Neural cell (in vitro differentiated cells): ENCODE data around the gene FGD5. TPM values are rescaled to one million over a fixed set of nuclear protein-coding genes. Genes with fewer than 3 reads are reported as not detected.

Experiments
- H2AFZ ChIP-seq: fragments of 200-600, 300-800 bp; sonication (generic), shearing (Covaris generic); 2 replicates; pipeline ENCODE4 v1.6.0; 2014; ENCODE audit warnings: low read depth, mild to moderate bottlenecking, antibody characterized with exemption, low read length, moderate library complexity
- H3F3A ChIP-seq: fragments of 200-600 bp; shearing (Covaris generic); 2 replicates; pipeline ENCODE4 v1.6.1; 2016; ENCODE audit warnings: mild to moderate bottlenecking, moderate library complexity, mixed read lengths, antibody characterized with exemption, low read length; ENCODE audit not compliant: insufficient read depth, poor library complexity, severe bottlenecking
- H3K27ac ChIP-seq: fragments of 200-600, 300-800 bp; sonication (generic), shearing (Covaris generic); 2 replicates; pipeline ENCODE4 v1.5.1; 2014; ENCODE audit warnings: mild to moderate bottlenecking, low read length, moderate library complexity
- H3K27me3 ChIP-seq: fragments of 300-800, 200-600 bp; sonication (generic), shearing (Covaris generic); 2 replicates; pipeline ENCODE4 v1.6.0; 2014; ENCODE audit warnings: mild to moderate bottlenecking, low read depth, low read length, moderate library complexity; ENCODE audit not compliant: insufficient read depth
- H3K36me3 ChIP-seq: fragments of 300-800, 200-600 bp; sonication (generic), shearing (Covaris generic); 2 replicates; pipeline ENCODE4 v1.5.1; 2014; ENCODE audit warnings: mild to moderate bottlenecking, antibody characterized with exemption, low read length, moderate library complexity; ENCODE audit not compliant: insufficient read depth
- H3K4me2 ChIP-seq: fragments of 300-800, 200-600 bp; sonication (generic), shearing (Covaris generic); 2 replicates; pipeline ENCODE4 v1.6.0; 2014; ENCODE audit warnings: mild to moderate bottlenecking, low read length
- H3K4me3 ChIP-seq: fragments of 300-800, 200-600 bp; sonication (generic), shearing (Covaris generic); 2 replicates; pipeline ENCODE4 v1.5.1; 2014; ENCODE audit warnings: mild to moderate bottlenecking, low read length, moderate library complexity
- H3K79me2 ChIP-seq: fragments of 200-600 bp; shearing (Covaris generic); replicated peaks from 2 replicates; pipeline ENCODE4 v1.6.0; 2014; ENCODE audit warnings: mild to moderate bottlenecking, low read length, moderate library complexity; ENCODE audit not compliant: insufficient read depth
- H3K9ac ChIP-seq: fragments of 300-800, 200-600 bp; sonication (generic), shearing (Covaris generic); 2 replicates; pipeline ENCODE4 v1.6.1; 2016; ENCODE audit warnings: mild to moderate bottlenecking, low read length, mixed read lengths
- H3K9me2 ChIP-seq: fragments of 200-600 bp; shearing (Covaris generic); 2 replicates; pipeline ENCODE4 v1.6.1; 2016; ENCODE audit warnings: mild to moderate bottlenecking, low read length, mixed read lengths; ENCODE audit not compliant: insufficient read depth
- H3K9me3 ChIP-seq: fragments of 200-600, 300-800 bp; sonication (generic), shearing (Covaris generic); 2 replicates; pipeline ENCODE4 v1.6.1; 2016; ENCODE audit warnings: mild to moderate bottlenecking, mixed run types, low read length, moderate library complexity, mixed read lengths
- H4K20me1 ChIP-seq: fragments of 200-600 bp; shearing (Covaris generic); 2 replicates; pipeline ENCODE4 v1.6.1; 2016; ENCODE audit warnings: mild to moderate bottlenecking, mixed run types; ENCODE audit not compliant: insufficient read depth
- EP300 ChIP-seq: fragments of 450-650 bp; conservative IDR thresholded peaks from 2 replicates; pipeline ENCODE4 v1.6.1; 2014; ENCODE audit warnings: antibody characterized with exemption, mild to moderate bottlenecking, moderate library complexity; ENCODE audit not compliant: poor library complexity, severe bottlenecking
- EZH2 ChIP-seq: fragments of 200-600, 300-800 bp; shearing (Covaris generic), sonication (generic); IDR thresholded peaks from 2 replicates; pipeline ENCODE4 v1.6.1; 2014; ENCODE audit warnings: antibody characterized with exemption, low read length, borderline replicate concordance, mild to moderate bottlenecking; ENCODE audit not compliant: insufficient read depth, poor library complexity, severe bottlenecking
- MXI1 ChIP-seq: fragments of 450-650 bp; conservative IDR thresholded peaks from 2 replicates; pipeline ENCODE4 v1.6.1; 2014; ENCODE audit warnings: antibody characterized with exemption, mild to moderate bottlenecking; ENCODE audit not compliant: poor library complexity, severe bottlenecking
- POLR2AphosphoS5 ChIP-seq: IDR thresholded peaks from 2 replicates; pipeline ENCODE4 v1.6.1; 2012
- RAD21 ChIP-seq: fragments of 450-650 bp; conservative IDR thresholded peaks from 2 replicates; pipeline ENCODE4 v1.6.1; 2014; ENCODE audit warnings: antibody characterized with exemption, mild to moderate bottlenecking, moderate library complexity
- SMC3 ChIP-seq: fragments of 450-650 bp; conservative IDR thresholded peaks from 2 replicates; pipeline ENCODE4 v1.6.1; 2014; ENCODE audit warnings: antibody characterized with exemption, mild to moderate bottlenecking, moderate library complexity; ENCODE audit not compliant: poor library complexity
- TAF1 ChIP-seq: IDR thresholded peaks from 2 replicates; pipeline ENCODE4 v1.6.1; 2012; ENCODE audit warnings: low read depth
- polyA plus RNA-seq: library from polyadenylated mRNA; depleted of rRNA; stranded (reverse); fragments of >200 nt; gene quantifications from 2 replicates; pipeline ENCODE4 v1.2.3, GENCODE V29; 2014
- TF ChIP-seq, protein P1 (sequence below): fragments of 450-650 bp; IDR thresholded peaks from 2 replicates; pipeline ENCODE4 v1.5.1; 2014; ENCODE audit warnings: antibody characterized with exemption, mild to moderate bottlenecking, moderate library complexity; ENCODE audit not compliant: poor library complexity, severe bottlenecking
- TF ChIP-seq, protein P2 (sequence below): IDR thresholded peaks from 2 replicates; pipeline ENCODE4 v1.6.1; 2012; ENCODE audit warnings: borderline replicate concordance

FGD5 gene
- polyA plus RNA-seq, 1 donor from 2014 or later = not detected

DNA sequence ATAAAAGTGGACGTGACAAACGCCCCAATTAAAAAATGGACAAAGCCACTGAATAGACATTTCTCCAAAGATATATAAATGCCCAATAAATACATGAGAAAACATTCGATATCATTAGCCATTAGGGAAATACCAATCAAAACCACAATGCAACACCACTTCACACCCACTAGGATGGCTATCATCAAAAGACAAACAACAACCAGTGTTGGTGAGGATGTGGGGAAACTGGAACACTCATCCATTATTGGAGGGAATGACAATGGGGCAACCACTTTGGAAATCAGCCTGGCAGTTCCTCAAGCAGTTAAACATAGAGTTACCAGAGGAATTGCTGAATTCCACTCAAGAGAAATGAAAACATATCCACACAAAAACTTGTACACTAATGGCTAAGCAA is 32.4 kb upstream of the FGD5 start:
- Histone ChIP-seq H3K36me3 (no peaks in the 10 kb centered on the region), H4K20me1 (no peaks in the 10 kb centered on the region), H3K9me2 (no peaks in the 10 kb centered on the region), H3K27ac (no peak overlapping the region), H3K4me2 (no peak overlapping the region), H2AFZ (no peak overlapping the region), H3F3A (no peaks in the 10 kb centered on the region), H3K27me3 (no peaks in the 10 kb centered on the region), H3K79me2 (no peaks in the 10 kb centered on the region), H3K9ac (no peak overlapping the region), H3K9me3 (peaks cover 3% of the 10 kb centered on the region), H3K4me3 (no peak overlapping the region)
- no peak for TF ChIP-seq EZH2
- TF ChIP-seq SMC3 = no peak
- no peak for TF ChIP-seq MXI1
- TF ChIP-seq, protein P1, sequence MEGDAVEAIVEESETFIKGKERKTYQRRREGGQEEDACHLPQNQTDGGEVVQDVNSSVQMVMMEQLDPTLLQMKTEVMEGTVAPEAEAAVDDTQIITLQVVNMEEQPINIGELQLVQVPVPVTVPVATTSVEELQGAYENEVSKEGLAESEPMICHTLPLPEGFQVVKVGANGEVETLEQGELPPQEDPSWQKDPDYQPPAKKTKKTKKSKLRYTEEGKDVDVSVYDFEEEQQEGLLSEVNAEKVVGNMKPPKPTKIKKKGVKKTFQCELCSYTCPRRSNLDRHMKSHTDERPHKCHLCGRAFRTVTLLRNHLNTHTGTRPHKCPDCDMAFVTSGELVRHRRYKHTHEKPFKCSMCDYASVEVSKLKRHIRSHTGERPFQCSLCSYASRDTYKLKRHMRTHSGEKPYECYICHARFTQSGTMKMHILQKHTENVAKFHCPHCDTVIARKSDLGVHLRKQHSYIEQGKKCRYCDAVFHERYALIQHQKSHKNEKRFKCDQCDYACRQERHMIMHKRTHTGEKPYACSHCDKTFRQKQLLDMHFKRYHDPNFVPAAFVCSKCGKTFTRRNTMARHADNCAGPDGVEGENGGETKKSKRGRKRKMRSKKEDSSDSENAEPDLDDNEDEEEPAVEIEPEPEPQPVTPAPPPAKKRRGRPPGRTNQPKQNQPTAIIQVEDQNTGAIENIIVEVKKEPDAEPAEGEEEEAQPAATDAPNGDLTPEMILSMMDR = no peak
- TF ChIP-seq, protein P2, sequence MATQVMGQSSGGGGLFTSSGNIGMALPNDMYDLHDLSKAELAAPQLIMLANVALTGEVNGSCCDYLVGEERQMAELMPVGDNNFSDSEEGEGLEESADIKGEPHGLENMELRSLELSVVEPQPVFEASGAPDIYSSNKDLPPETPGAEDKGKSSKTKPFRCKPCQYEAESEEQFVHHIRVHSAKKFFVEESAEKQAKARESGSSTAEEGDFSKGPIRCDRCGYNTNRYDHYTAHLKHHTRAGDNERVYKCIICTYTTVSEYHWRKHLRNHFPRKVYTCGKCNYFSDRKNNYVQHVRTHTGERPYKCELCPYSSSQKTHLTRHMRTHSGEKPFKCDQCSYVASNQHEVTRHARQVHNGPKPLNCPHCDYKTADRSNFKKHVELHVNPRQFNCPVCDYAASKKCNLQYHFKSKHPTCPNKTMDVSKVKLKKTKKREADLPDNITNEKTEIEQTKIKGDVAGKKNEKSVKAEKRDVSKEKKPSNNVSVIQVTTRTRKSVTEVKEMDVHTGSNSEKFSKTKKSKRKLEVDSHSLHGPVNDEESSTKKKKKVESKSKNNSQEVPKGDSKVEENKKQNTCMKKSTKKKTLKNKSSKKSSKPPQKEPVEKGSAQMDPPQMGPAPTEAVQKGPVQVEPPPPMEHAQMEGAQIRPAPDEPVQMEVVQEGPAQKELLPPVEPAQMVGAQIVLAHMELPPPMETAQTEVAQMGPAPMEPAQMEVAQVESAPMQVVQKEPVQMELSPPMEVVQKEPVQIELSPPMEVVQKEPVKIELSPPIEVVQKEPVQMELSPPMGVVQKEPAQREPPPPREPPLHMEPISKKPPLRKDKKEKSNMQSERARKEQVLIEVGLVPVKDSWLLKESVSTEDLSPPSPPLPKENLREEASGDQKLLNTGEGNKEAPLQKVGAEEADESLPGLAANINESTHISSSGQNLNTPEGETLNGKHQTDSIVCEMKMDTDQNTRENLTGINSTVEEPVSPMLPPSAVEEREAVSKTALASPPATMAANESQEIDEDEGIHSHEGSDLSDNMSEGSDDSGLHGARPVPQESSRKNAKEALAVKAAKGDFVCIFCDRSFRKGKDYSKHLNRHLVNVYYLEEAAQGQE = no peak
- TF ChIP-seq RAD21 = no peak
- no peak for TF ChIP-seq POLR2AphosphoS5
- no peak for TF ChIP-seq EP300
- no peak for TF ChIP-seq TAF1

DNA sequence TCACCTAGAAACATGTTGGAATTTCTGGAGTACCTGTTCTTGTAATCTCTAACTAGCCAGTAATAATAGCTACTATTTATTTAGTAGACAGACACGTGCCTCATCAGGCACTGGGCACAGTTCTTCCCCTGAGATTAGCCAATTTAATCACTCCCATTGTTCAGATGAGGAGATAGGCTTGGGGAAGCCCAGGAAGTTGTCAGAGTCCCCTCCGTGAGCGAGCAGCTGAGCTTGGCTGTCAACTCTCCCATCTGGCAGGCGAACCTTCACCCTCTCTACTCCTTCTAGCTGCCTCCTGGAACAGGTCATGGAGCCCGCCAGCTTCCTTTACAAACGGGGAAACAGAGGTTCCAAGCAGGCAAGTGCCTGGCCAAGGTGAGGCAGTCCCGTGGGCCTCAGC is 31.1 kb upstream of the FGD5 start:
- Histone ChIP-seq H3K27ac (no peak overlapping the region), H3K79me2 (no peaks in the 10 kb centered on the region), H4K20me1 (no peaks in the 10 kb centered on the region), H3K9ac (no peak overlapping the region), H3K36me3 (no peaks in the 10 kb centered on the region), H3K4me2 (no peak overlapping the region), H3K27me3 (no peaks in the 10 kb centered on the region), H3F3A (no peaks in the 10 kb centered on the region), H3K9me2 (no peaks in the 10 kb centered on the region), H3K9me3 (peaks cover 3% of the 10 kb centered on the region), H3K4me3 (no peak overlapping the region), H2AFZ (no peak overlapping the region)
- TF ChIP-seq, protein P1 = no peak
- TF ChIP-seq, protein P2 = no peak
- TF ChIP-seq EP300 (no peak), SMC3 (no peak), EZH2 (no peak), TAF1 (no peak), MXI1 (no peak), POLR2AphosphoS5 (no peak), RAD21 (no peak)
